GM10248 (cell line): ENCODE measurements around the gene FHL2.

Experiments
- CTCF ChIA-PET: fragments of 300-600 bp; sonication (Branson Sonifier 250); formaldehyde crosslinking; extraction: SDS; loops from one replicate; lab custom pipeline; 2021; ENCODE audit warnings: antibody characterized with exemption; lab: Yijun Ruan, JAX
- POLR2A ChIA-PET: fragments of 350-650 bp; sonication (Branson Sonifier 250); formaldehyde crosslinking; extraction: SDS; loops from one replicate; lab custom pipeline; 2020; ENCODE audit warnings: antibody characterized with exemption; lab: Yijun Ruan, JAX
- DNase-seq: peaks from one replicate; pipeline ENCODE4 v3.0.0; 2012; ENCODE audit errors: extremely low spot score
- CTCF ChIP-seq: IDR thresholded peaks from 2 replicates; pipeline ENCODE4 v1.5.1; 2012; ENCODE audit warnings: mild to moderate bottlenecking, low read depth; ENCODE audit errors: extremely low read depth, missing control alignments, control extremely low read depth

Gene FHL2

GRCh38 chr2:105388971-105389381, 9.9 kb downstream of the FHL2 start:
- no peak for TF ChIP-seq CTCF
- DNase-seq = no peak
- CTCF ChIA-PET = interaction anchor here (2.2 kb wide), 1 partner anchor 155 kb away, joined by 4 read pairs; no protein-coding TSS in a partner anchor
- POLR2A ChIA-PET = no interaction called here

- CTCF ChIA-PET = no interaction called here
- no peak for DNase-seq
- TF ChIP-seq CTCF = no peak
- POLR2A ChIA-PET = no interaction called here
Measured at GRCh38 chr2:105387225-105387624, 11.6 kb downstream of the FHL2 start.

GRCh38 chr2:105385731-105386540, 12.9 kb downstream of the FHL2 start:
- no peak for TF ChIP-seq CTCF
- no peak for DNase-seq
- POLR2A ChIA-PET = no interaction called here

GRCh38 chr2:105384861-105385260, 14.0 kb downstream of the FHL2 start:
- POLR2A ChIA-PET = no interaction called here
- no peak for DNase-seq
- TF ChIP-seq CTCF = no peak
- CTCF ChIA-PET = interaction anchor here (1.3 kb wide), 1 partner anchor 9 kb away, joined by 5 read pairs; no protein-coding TSS in a partner anchor

More at GRCh38 chr2:105385731-105386540, 12.9 kb downstream of the FHL2 start:
- CTCF ChIA-PET = no interaction called here

- ChIA-PET POLR2A (no interaction called here), CTCF (interaction anchor here (1.3 kb wide), 1 partner anchor 10 kb away, joined by 5 read pairs; no protein-coding TSS in a partner anchor)
- no peak for TF ChIP-seq CTCF
- DNase-seq = no peak
Measured at GRCh38 chr2:105384216-105384615, 14.6 kb downstream of the FHL2 start.

GRCh38 chr2:105383432-105384166, 15.3 kb downstream of the FHL2 start:
- ChIA-PET POLR2A (no interaction called here), CTCF (interaction anchor here (1.3 kb wide), 1 partner anchor 10 kb away, joined by 5 read pairs; no protein-coding TSS in a partner anchor)
- TF ChIP-seq CTCF = no peak
- no peak for DNase-seq
